ENCODE data around the gene CASP9.
"Not testable (repeated sequence)": the region's sequence is repeated elsewhere in the genome, so short reads cannot be mapped to it uniquely, and the experiment has no call there.

Gene CASP9

DNA sequence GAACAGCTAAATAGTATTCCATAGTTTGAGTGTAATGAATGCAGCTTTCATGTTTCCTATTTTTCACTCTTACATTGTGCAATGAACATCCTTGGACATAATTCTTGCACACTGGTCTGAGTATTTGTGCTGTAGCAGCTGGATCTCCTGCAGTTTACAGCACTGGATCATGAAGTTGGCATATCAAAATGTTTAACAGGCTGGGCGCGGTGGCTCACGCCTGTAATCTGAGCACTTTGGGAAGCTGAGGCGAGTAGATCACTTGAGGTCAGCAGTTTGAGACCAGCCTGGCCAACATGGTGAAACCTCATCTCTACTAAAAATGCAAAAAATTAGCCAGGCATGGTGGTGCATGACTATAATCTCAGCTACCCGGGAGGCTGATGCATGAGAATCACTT, 52.9 kb downstream of the CASP9 start:
- DNase-seq (ENCODE audit: low read depth in 1 of 2, low spot score in 1 of 2): not testable (repeated sequence)

DNA sequence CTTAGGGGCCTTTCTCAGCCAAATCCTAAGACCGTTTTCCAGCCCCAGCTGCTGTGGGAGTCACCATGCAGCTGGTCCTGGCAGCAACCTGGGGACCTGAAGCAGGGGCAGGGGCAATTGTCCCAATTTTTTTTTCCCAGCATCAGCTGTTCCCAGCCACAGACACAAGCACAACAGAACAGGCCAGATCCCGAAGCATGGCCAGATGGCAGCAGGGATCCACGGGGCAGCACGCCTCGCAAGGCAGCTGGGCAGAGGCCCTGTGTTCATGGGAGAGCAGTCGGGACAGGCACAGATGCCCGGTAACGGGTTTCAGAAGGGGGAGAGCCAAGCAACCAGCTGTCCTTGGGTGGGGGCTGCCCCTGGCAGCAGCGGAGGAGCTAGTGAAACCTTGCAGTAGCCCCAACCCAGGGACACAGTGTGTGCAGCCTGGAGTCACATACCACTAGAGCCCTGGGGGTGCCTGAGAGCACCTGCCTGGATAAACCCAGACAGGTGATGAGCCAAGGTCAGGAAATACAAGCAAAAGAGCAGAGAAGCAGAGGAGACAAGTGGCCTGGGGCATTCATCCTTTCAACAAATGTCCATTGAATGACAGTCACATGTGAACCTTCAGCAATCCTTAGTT, 54.1 kb downstream of the CASP9 start:
- DNase-seq (ENCODE audit: low read depth in 1 of 2, low spot score in 1 of 2): not testable (repeated sequence)

DNA sequence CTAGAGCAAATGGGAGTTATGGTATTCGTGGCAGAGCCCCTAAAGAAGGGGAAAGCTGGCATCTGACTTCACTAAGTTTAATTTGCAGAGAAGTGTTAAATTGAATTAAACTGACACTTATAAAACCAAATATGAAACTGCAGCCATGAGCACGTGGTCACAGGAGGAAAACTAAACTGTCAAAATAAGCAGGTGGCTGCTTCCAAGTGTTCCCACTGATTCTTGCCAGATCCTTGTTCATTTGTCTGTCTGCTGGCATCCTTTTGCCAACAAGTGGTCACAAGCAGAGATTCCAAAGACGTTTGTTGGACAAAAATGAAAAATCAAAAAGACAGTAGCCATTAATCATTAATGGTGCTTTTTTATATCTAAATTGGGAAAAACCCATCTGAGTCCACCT, 54.7 kb downstream of the CASP9 start:
- DNase-seq (ENCODE audit: low read depth in 1 of 2, low spot score in 1 of 2): no peak

DNA sequence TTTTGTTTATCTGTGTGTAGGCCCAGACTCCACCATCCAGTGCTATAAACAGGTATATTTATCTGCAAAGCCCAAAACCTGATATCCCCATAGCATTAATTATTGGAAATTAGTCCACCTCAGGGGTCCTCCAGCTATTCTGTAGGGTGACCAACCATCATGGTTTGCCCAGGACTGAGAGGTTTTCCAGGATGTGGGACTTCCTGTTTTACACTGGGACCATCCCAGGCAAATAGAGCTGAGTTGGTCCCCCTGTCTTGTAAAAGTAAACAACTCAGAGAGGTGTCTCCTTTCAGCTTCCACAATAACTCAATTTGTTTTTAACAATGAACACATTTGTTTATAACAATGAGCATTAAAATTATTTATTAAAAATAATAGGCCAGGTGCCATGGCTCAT, 55.9 kb downstream of the CASP9 start:
- no peak for DNase-seq (ENCODE audit: low read depth in 1 of 2, low spot score in 1 of 2)

DNA sequence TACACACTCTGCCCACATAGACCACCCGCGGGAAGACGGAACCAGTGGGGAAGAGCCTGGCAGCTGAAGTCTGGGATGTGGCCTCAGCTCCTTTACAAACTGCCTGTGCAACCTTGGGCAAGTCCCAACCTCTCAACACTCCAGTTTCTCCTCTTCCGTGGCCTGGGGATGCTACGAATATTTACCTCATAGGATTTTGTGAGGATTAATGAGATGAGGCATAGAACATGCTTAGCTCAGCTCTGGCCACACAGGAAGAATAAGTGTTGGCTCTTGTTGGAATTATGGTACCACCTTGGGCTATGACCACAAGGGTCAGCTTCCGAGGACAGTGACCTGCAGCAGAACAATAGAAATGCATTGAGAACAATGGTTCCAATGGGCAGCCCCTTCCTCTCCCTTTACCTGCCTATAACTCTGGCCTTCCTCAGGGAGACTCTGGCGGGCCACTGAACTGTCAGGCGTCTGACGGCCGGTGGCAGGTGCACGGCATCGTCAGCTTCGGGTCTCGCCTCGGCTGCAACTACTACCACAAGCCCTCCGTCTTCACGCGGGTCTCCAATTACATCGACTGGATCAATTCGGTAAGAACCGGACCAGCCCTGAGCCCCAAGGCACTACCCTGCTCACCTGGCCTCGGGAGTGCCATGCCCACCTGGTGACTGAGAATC, 56.9 kb downstream of the CASP9 start:
- not testable (repeated sequence) for DNase-seq (ENCODE audit: low read depth in 1 of 2, low spot score in 1 of 2)

DNA sequence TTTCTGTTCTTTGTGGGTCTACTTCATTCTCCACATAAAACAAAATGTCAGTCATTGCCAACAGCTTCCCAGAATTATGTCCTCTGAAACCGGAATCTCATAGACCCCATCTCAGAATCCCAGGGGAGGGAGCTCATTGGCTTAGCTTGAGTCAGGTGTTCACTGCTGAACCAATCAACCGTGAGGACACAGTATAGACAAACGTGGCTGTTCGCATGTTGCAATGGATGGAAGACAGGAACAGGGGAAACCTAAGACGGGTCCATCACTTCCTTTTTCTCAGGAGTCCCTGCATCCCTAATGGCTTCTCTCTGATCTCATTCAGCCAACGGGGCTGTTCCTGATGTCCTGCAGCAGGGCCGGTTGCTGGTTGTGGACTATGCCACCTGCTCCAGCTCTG, 58.3 kb downstream of the CASP9 start:
- DNase-seq (ENCODE audit: low read depth in 1 of 2, low spot score in 1 of 2): no peak

DNA sequence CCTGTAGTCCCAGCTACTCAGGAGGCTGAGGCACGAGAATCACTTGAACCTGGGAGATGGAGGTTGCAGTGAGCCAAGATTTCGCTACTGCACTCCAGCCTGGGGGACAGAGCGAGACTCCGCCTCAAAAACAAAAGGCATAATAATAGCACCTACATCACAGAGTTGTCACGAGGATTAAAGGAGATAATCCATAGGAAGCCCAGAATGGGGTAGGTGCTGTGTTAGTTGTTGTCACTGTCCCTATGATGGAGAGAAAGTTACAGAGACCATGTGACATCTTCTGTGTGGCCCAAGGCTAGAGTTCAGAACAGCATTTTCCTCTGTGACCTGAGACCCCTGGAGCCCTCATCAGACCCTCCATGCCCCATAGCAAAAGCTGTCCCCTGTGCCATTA, 60.1 kb downstream of the CASP9 start:
- not testable (repeated sequence) for DNase-seq (ENCODE audit: low read depth in 1 of 2, low spot score in 1 of 2)

DNA sequence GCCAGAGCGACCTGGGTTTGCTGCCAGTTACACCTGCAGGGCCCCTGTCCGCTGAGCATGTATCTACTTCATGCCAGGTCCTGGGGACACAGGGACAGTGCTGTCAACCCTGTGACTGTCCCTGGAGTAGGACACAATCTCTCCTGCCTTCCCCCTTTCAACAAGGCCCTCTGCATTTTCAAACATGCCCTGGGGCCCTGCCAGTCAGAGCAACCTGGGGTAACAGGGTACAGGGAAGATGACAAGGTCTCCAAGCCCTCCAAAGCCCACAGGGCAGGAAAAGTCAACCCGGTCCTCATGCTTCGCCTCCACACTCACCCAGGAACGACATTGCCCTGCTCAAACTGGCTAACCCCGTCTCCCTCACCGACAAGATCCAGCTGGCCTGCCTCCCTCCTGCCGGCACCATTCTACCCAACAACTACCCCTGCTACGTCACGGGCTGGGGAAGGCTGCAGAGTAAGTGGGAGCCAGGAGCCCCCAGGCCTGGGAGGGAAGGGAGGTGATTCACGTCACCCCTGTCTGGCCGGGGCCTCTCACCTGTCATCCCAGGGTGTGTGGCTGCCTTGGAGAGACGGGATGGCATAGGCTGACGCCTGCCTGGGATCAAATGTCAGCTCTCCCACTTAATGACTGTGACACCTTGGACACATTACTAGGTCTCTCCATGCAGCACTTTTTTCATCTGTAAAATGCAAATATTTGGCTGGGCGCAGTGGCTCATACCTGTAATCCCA, 60.8 kb downstream of the CASP9 start:
- not testable (repeated sequence) for DNase-seq (ENCODE audit: low read depth in 1 of 2, low spot score in 1 of 2)

DNA sequence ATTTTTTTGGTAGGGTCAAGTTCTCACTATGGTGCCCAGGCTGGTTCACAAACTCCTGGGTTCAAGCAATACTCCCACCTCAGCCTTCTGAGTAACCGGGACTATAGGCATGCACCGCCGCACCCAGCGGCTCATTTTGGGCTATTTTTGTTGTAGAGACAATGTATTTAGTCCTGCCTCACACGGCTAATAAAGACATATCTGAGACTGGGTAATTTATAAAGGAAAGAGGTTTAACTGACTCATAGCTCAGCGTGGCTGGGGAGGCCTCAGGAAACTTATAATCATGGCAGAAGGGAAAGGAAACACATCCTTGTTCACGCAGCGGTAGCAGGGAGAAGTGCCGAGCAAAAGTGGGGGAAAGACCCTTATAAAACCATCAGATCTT, 63.3 kb downstream of the CASP9 start:
- no peak for DNase-seq (ENCODE audit: low read depth in 1 of 2, low spot score in 1 of 2)

DNA sequence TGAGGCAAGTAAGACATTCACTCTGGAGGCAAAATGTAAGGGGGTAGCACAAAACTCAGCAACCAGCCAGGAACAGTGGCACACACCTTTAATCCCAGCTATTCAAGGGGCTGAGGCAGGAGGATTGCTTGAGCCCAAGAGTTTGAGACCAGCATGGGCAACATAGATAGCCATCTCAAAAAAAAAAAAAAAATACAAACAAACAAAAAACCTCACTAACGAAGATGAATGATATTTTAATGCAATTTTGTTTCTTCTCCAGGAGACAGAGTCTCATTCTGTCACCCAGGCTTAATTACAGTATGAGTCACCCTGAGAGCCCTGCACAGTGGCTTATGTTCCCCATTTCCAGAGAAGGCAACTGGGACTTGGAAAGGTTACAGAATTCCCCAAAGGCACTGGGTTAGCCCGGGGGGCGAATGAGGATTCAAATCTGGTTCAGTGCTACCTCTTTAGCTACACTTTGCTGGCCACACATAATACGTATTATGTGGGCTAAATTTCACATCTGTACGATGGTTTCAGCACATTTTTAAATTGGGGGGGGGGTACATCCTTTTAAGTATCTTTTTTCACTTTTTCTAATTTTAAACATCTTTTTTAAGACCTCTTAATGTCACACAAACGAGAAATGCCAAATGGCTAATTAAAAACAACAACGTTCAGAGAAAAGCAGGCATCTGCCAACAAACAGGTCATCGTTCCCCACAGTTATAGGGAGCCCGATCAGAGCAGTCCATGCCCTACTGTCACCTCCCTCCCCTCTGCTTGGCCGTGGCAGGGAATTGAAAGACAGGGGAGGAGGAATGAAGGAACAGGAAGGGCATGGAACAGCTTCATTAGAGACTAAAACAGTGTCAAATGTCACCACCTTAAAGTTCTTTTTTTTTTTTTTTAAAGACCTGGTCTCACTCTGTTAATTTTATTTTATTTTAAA, 64.0 kb downstream of the CASP9 start:
- DNase-seq (ENCODE audit: low read depth in 1 of 2, low spot score in 1 of 2): no peak

DNA sequence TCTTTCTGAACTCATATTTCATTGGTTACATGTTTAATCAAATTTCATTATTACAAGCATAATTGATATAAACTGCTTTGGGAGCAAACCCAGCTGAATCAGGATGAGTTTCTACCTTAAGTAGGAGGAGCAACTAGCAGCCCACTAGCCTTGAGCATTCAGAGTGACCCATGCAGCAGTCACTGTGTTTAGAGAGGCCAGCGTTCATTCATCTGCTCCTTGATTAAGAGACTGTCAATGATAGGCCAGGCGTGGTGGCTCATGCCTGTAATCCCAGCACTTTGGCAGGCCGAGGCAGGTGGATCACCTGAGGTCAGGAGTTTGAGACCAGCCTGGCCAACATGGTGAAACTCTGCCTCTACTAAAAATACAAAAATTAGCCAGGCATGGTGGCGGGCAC, 65.6 kb downstream of the CASP9 start:
- not testable (repeated sequence) for DNase-seq (ENCODE audit: low read depth in 1 of 2, low spot score in 1 of 2)

DNA sequence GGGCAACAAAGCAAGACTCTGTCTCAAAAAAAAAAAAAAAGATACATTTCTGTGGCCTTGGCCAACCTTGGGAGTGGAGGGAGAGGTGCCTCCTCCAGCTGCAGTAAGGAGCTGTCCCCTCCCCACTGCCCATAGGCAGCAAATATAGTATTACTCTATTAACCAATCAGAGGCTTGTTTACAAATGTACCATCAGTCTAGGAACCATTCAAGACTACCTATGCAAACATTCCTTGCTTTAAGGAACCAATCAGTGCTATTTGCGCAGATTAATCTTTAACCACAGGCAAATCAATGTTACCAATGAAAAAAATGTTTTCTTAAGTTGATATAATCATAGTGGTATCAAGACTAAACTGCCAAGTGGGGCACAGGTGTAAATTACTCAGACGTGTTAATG, 66.4 kb downstream of the CASP9 start:
- no peak for DNase-seq (ENCODE audit: low read depth in 1 of 2, low spot score in 1 of 2)

DNA sequence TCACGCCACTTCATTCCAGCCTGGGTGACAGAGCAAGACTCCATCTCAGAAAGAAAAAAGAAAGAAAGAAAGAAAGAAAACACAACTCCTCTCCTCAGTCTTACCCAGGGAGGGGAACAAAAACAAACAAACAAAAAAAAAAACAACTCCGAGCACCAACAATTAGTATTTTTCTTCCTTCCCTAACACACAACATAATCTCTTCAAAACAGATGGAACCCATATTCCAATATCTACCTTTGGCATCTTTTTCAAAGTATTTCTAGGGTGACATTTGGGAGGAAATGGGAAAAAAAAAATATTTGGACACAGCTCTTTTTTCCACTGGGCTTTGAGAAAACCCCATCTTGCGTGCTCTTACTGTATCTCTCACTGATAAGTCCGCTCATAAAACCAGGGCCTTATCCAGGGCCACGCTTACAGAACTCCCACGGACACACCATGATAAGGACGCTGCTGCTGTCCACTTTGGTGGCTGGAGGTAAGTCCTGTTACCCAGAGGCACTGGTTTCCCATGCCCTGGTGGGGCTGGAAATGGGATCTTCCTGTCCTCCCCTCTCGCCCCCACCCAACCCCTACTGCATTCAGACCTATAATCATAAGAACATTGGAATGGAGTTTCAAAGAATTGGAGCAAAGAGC, 67.6 kb downstream of the CASP9 start, which contains the start of gene CELA2A:
TSS of gene CELA2A (plus strand) at position 420 of the 642 bp plus-strand sequence. CDS start at position 442, 22 bp downstream.
- DNase-seq (ENCODE audit: low read depth in 1 of 2, low spot score in 1 of 2): no peak

DNA sequence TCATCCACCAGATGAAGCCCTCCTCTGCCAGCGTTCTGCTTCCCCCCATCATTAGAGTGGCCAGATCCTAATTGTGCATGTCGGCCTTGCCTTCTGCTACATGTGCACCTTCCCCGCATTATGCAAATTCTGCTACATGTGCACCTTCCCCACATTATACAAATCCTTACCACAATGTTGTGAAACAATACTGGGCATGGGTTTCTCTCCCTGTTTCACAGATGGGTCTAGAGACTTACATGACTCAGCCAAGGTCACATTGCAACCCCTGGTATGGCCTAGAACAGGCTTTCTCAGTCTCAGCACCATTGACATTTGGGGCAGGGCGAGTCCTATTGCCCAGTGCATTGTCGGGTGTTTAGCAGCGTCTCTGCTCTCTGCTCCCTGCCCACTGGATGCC, 68.5 kb downstream of the CASP9 start:
- DNase-seq (ENCODE audit: low read depth in 1 of 2, low spot score in 1 of 2): no peak

DNA sequence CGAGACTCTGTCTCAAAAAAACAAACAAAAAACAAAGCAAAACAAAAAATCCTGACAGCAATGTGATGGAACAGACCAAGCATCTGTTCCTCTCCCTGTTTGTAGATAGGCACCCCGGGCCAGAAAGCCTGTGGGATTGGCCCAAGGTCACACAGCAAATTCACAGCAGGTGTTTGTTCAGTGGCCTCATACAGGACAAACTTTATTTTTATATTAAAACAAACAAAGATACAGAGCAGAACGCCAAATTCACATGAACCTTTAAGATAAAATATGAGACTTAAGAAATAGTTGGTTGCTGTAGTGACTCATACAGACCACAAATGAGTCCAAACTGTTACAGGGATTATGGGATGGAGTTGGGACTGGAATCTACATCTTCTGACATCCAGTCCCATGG, 69.8 kb downstream of the CASP9 start:
- no peak for DNase-seq (ENCODE audit: low read depth in 1 of 2, low spot score in 1 of 2)

DNA sequence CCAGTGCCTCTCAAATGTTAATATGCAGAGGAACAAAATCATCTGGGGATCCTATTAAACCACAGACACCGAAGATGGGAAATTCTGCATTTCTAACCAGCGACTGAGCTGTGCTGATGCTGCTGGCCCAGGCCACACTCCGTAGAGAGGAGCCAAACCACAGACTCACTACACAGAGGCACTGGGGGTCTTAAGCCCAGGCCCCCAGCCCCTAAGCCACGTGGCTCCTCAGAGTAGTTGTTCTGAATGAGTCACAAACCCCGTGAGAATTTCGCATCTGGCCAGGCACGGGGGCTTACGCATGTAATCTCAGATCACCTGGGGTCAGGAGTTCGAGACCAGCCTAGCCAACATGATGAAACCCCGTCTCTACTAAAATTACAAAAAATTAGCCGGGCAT, 70.3 kb downstream of the CASP9 start:
- DNase-seq (ENCODE audit: low read depth in 1 of 2, low spot score in 1 of 2): no peak

DNA sequence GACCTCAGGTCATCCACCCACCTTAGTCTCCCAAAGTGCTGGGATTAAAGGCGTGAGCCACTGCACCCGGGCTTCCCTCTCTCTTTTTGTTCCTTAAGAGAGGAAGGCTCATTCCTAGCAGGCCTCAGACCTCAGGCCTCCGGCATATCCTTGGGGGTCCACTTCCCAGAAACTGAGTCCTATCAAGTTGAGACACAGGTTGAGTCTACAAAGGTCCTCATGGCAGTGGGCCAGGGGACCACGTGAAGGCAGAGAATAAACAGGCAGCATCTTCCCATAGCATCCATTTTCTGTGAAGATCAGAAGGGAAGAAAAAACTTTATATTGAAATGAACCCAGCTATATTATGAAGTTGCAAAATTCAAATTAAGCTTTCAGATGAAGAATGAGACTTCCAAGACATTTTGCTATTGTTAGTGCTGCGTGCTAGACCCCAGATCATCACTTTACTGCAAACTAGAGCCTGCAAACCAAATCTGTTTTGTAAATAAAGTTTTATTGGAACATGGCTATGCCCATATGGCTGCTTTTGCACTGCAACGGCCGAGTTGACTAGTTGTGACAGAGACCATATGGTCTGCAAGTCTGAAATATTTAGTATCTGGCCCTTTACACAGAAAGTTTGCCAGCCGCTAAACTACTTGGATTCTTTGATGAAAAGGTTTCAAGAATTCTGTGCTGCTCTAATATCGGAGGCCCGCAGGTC, 71.0 kb downstream of the CASP9 start:
- no peak for DNase-seq (ENCODE audit: low read depth in 1 of 2, low spot score in 1 of 2)

DNA sequence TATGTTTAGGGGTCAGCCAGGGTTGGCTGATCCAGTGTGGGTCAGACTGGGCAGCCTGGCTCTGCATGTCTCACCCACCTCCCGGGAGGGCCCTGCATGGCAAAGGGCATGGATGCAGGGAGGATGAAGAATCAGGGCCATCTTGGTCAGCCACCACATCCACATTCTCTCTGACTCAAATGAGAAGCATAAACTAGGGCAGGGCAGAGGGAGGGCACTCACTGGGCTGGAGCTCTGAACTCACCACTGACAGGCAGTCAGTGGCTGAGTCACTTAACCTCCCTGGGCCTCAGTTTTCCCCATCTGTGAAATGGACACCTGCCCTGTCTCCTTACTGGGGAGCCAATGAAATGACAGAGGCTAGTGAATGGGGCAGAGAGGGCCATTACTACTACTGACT, 71.8 kb downstream of the CASP9 start:
- DNase-seq (ENCODE audit: low read depth in 1 of 2, low spot score in 1 of 2): no peak

DNA sequence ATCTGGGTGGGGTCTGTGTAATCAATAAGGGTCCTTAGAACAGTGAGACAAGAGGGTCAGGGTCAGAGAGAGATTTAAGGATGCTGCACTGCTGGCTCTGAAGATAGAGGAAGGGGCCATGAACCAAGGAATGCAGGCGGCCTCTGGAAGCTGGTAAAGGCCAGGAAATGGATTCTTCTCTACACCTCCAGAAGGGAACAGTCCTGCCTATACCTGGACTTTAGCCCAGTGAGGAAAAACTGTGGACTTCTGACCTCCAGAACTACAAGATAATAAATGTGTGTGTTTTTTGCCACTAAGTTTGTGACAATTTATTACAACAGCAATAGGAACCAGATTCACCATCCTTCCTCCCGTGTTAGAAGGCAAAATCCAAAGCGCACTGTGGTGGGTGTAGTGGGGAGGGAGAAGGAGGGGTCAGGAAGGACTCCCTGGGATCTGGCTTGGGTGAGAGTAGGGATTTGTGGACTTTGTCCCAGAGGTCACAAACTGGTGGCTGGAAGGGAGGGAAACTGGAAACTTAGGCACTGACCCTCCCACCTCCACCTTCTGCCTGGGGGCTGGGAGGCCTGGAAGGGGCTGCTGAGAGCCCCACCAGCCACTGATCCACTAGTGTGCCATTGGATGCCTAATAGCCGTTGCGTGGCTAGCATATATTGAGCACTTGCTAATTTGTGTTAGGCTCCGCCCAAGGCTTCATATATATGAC, 72.8 kb downstream of the CASP9 start:
- DNase-seq (ENCODE audit: low read depth in 1 of 2, low spot score in 1 of 2): no peak

DNA sequence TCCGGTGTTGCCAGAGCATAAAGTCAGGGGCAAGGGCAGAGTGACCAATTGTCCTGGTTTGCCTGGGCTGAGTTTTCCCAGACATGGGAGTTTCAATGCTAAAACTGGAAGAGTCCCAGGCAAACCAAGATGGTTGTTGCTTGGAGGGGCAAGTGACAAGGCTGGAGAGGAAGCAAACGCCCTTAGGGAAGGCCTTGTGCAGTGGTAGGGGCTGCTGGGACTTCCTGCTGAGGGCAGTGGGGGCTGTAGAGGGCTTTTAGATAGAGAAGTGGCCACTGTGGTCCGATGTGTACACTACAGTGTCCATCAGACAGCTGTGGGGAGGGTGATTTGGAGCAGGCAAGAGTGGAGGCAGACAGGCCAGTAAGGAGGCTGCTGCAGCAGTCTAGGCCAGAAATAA, 74.4 kb downstream of the CASP9 start:
- no peak for DNase-seq (ENCODE audit: low read depth in 1 of 2, low spot score in 1 of 2)

Measured in activated T-helper 1 cell treated with anti-CD3 and anti-CD28 coated beads, Interleukin-2, amount 50 U/mL, for 16 hours (primary cell).